T-cell (primary cell): ENCODE data around the gene TMEM255B. TPM values are rescaled to one million over a fixed set of nuclear protein-coding genes. Genes with fewer than 3 reads are reported as not detected.
"Not testable (repeated sequence)": the region's sequence is repeated elsewhere in the genome, so short reads cannot be mapped to it uniquely, and the experiment has no call there.

ENCODE experiments used
- ATAC-seq, 4 experiments: fragments of 200-7000 bp in 3 of 4; fragments of 150-1000 bp in 1 of 4; cut with Tn5 transposase; replicated peaks in 1 of 4; 1 replicate in 3 of 4; 2 replicates in 1 of 4; pipeline ENCODE4 v1.10.0; 2021; ENCODE audit warnings: moderate library complexity in 3 of 4, mild to moderate bottlenecking in 2 of 4, moderate number of reproducible peaks in 1 of 4
- CTCF ChIA-PET, 2 donors: fragments of 300-600 bp; sonication (Branson Sonifier 250); formaldehyde crosslinking; loops; one replicate each; lab custom pipeline; 2022; ENCODE audit warnings: antibody characterized with exemption in 2 of 2; lab: Charles Lee
- POLR2A ChIA-PET, 2 donors: fragments of 300-600 bp; sonication (Branson Sonifier 250); formaldehyde crosslinking; loops; one replicate each; lab custom pipeline; 2022; ENCODE audit warnings: antibody characterized with exemption in 2 of 2; lab: Charles Lee
- DNase-seq, 35 experiments: peaks; one replicate each; pipeline versions ENCODE4 v3.0.0 to v3.0.0-alpha.2; 2013 to 2023
- H3K27ac ChIP-seq: one replicate; pipeline ENCODE4 v1.5.1; 2013; ENCODE audit warnings: low read length
- H3K27me3 ChIP-seq, 2 experiments: replicated peaks in 1 of 2; 1 replicate in 1 of 2; 2 replicates in 1 of 2; pipeline versions ENCODE4 v1.6.1 to v1.7.0; 2013; ENCODE audit warnings: low read length in 1 of 2, mixed read lengths in 1 of 2; ENCODE audit not compliant: control insufficient read depth in 2 of 2, insufficient read depth in 2 of 2; ENCODE audit errors: extremely low read depth in 1 of 2
- H3K36me3 ChIP-seq, 2 donors: 1 replicate in 1 of 2; 2 replicates in 1 of 2; pipeline versions ENCODE4 v1.6.1 to v1.7.0; 2013; ENCODE audit warnings: low read length in 1 of 2; ENCODE audit not compliant: control insufficient read depth in 2 of 2, insufficient read depth in 1 of 2; ENCODE audit errors: extremely low read depth in 1 of 2
- H3K4me1 ChIP-seq, 2 experiments: 1 replicate in 1 of 2; 2 replicates in 1 of 2; pipeline versions ENCODE4 v1.6.1 to v1.7.0; 2013; ENCODE audit warnings: low read length in 2 of 2, mixed read lengths in 1 of 2; ENCODE audit not compliant: insufficient read depth in 2 of 2, control insufficient read depth in 1 of 2; ENCODE audit errors: extremely low read depth in 1 of 2
- H3K4me3 ChIP-seq, 2 donors: 1 replicate in 1 of 2; 2 replicates in 1 of 2; pipeline versions ENCODE4 v1.5.1 to v1.7.0; 2013; ENCODE audit warnings: mild to moderate bottlenecking in 2 of 2, low read length in 1 of 2, moderate library complexity in 1 of 2; ENCODE audit not compliant: control insufficient read depth in 1 of 2; ENCODE audit errors: extremely low read depth in 1 of 2
- H3K9me3 ChIP-seq: 2 replicates; pipeline ENCODE4 v1.7.0; 2013
- H3K27ac Mint-ChIP-seq, 2 donors: one replicate each; pipeline ENCODE4 v1.8.0; 2020 to 2021; ENCODE audit warnings: mild to moderate bottlenecking in 2 of 2, mixed read lengths in 2 of 2
- H3K27me3 Mint-ChIP-seq, 2 donors: one replicate each; pipeline ENCODE4 v1.8.0; 2021 to 2022; ENCODE audit warnings: mixed read lengths in 2 of 2
- H3K36me3 Mint-ChIP-seq: one replicate; pipeline ENCODE4 v1.8.0; 2021; ENCODE audit warnings: mixed read lengths
- H3K4me1 Mint-ChIP-seq, 3 donors: one replicate each; pipeline ENCODE4 v1.8.0; 2020 to 2022; ENCODE audit warnings: mixed read lengths in 3 of 3, mild to moderate bottlenecking in 1 of 3
- H3K4me3 Mint-ChIP-seq, 3 donors: one replicate each; pipeline ENCODE4 v1.8.0; 2020 to 2022; ENCODE audit warnings: mild to moderate bottlenecking in 3 of 3, mixed read lengths in 3 of 3, moderate library complexity in 3 of 3
- H3K9me3 Mint-ChIP-seq, 3 donors: one replicate each; pipeline ENCODE4 v1.8.0; 2020 to 2022; ENCODE audit warnings: mixed read lengths in 3 of 3
- WGBS: methylation state at CpG from one replicate; pipeline ENCODE4 v1.1.5; 2013; ENCODE audit warnings: missing lambda C conversion rate; ENCODE audit not compliant: insufficient coverage; 5-methylcytosine and 5-hydroxymethylcytosine counted together
- total RNA-seq, 35 experiments: library from RNA in 6 of 35; stranded (reverse) in 6 of 35; fragments of 120-200 nt in 1 of 35; gene quantifications; one replicate each; pipeline versions ENCODE4 v1.2.1 to v1.2.4 and lab custom pipeline; 2013 to 2026

The TMEM255B gene
- total RNA-seq, 5 donors from 2014 or later (not counting 1 experiment from before 2014, with no cell fraction given): 0.76 to 1.2 (median 0.89) TPM

- no peaks in the 10 kb centered on the region for H3K9me3 Mint-ChIP-seq
- Histone ChIP-seq H3K4me1 (no peaks in the 10 kb centered on the region), H3K9me3 (no peaks in the 10 kb centered on the region), H3K4me3 (no peak overlapping the region), H3K36me3 (peaks cover 0 to 3% of the 10 kb centered on the region in 2 donors), H3K27ac (no peak overlapping the region), H3K27me3 (peaks cover 0 to 2% of the 10 kb centered on the region in 2 experiments)
- 89% methylated on average over 13 of the region's 16 CpGs for WGBS
- peaks cover 0 to 1% (median 0%) of the 10 kb centered on the region in 3 donors for H3K4me1 Mint-ChIP-seq
- peaks cover 13% of the 10 kb centered on the region for H3K36me3 Mint-ChIP-seq
- ATAC-seq (no peak), DNase-seq (no peak)
- H3K27me3 Mint-ChIP-seq: no peaks in the 10 kb centered on the region
- no peak overlapping the region for H3K4me3 Mint-ChIP-seq
- POLR2A ChIA-PET: interaction anchor here in 1 of 2 donors (0.6 kb wide), 1 partner anchor 190 kb away, joined by 3 read pairs; no protein-coding TSS in a partner anchor
- CTCF ChIA-PET: no interaction called here
- no peak overlapping the region for H3K27ac Mint-ChIP-seq
Observed at GRCh38 chr13:113825841-113826240, 66.8 kb downstream of the TMEM255B start.

DNA sequence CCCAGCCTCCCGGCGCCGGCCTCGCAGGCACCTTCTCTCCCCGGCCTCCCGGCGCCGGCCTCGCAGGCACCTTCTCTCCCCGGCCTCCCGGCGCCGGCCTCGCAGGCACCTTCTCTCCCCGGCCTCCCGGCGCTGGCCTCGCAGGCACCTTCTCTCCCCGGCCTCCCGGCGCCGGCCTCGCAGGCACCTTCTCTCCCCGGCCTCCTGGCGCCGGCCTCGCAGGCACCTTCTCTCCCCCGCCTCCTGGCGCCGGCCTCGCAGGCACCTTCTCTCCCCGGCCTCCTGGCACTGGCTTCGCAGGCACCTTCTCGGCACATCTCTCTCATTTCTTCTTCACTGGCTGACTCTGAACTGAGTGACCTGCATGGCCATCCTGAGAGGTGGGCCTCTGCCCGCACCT, 67.4 kb downstream of the TMEM255B start:
- H3K36me3 ChIP-seq, DNase-seq, H3K4me1 ChIP-seq, H3K27ac Mint-ChIP-seq, H3K27me3 Mint-ChIP-seq, H3K9me3 ChIP-seq, H3K9me3 Mint-ChIP-seq, ATAC-seq, H3K4me3 ChIP-seq, H3K4me1 Mint-ChIP-seq, H3K27ac ChIP-seq, H3K4me3 Mint-ChIP-seq, POLR2A ChIA-PET, CTCF ChIA-PET, H3K27me3 ChIP-seq: not testable (repeated sequence)
- 92% methylated on average over 9 of the region's 35 CpGs for WGBS
- peaks cover 13% of the 10 kb centered on the region for H3K36me3 Mint-ChIP-seq

- CTCF ChIA-PET: no interaction called here
Observed at GRCh38 chr13:113827021-113827420, 68.0 kb downstream of the TMEM255B start.

DNA sequence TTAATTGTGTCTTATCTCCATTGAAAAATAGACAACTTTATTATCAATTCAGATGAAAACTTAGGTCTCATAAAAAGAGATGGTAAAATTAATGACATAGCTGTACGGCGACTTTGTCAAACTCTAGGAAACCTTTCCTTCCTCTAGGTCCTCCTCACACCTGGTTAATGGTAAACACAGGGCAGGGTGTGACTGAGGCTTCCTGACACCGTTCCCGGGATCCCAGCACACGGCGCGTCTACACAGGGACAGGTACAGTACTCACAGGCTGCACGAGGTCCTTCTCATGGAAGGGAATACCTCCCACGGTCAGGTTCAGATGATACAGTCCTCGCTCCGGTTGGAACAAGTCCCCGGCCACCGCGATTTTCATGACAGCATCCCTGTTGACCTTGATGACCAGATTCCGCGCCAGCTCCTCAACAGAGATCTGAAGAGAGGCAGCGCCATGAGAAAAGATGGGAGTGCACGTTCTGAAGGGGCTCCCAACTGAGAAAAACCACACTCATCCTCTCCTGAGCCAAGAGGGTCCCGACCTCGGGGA, 69.3 kb downstream of the TMEM255B start:
- ATAC-seq (no peak), DNase-seq (no peak)
- Histone ChIP-seq H3K36me3 (no peaks in the 10 kb centered on the region), H3K27me3 (peaks cover 0 to 2% of the 10 kb centered on the region in 2 experiments), H3K27ac (no peak overlapping the region), H3K9me3 (no peaks in the 10 kb centered on the region), H3K4me3 (no peak overlapping the region), H3K4me1 (no peaks in the 10 kb centered on the region)
- ChIA-PET CTCF (no interaction called here), POLR2A (no interaction called here)
- no peak overlapping the region for H3K4me3 Mint-ChIP-seq
- H3K36me3 Mint-ChIP-seq: peaks cover 13% of the 10 kb centered on the region
- H3K4me1 Mint-ChIP-seq: no peaks in the 10 kb centered on the region
- 95% methylated on average over 16 of the region's 20 CpGs for WGBS
- no peaks in the 10 kb centered on the region for H3K27me3 Mint-ChIP-seq
- no peak overlapping the region for H3K27ac Mint-ChIP-seq
- H3K9me3 Mint-ChIP-seq: no peaks in the 10 kb centered on the region

More at GRCh38 chr13:113827021-113827420, 68.0 kb downstream of the TMEM255B start:
- Histone ChIP-seq H3K27ac (no peak overlapping the region), H3K36me3 (peaks cover 0 to under 1% of the 10 kb centered on the region in 2 donors), H3K27me3 (peaks cover 0 to 2% of the 10 kb centered on the region in 2 experiments), H3K4me3 (no peak overlapping the region), H3K9me3 (no peaks in the 10 kb centered on the region), H3K4me1 (no peaks in the 10 kb centered on the region)
- Mint-ChIP-seq H3K4me3 (no peak overlapping the region), H3K27ac (no peak overlapping the region), H3K9me3 (no peaks in the 10 kb centered on the region), H3K27me3 (no peaks in the 10 kb centered on the region), H3K4me1 (no peaks in the 10 kb centered on the region), H3K36me3 (peaks cover 13% of the 10 kb centered on the region)
- no peak for ATAC-seq
- POLR2A ChIA-PET: no interaction called here
- WGBS: 96% methylated on average over 11 of the region's 19 CpGs
- no peak for DNase-seq

DNA sequence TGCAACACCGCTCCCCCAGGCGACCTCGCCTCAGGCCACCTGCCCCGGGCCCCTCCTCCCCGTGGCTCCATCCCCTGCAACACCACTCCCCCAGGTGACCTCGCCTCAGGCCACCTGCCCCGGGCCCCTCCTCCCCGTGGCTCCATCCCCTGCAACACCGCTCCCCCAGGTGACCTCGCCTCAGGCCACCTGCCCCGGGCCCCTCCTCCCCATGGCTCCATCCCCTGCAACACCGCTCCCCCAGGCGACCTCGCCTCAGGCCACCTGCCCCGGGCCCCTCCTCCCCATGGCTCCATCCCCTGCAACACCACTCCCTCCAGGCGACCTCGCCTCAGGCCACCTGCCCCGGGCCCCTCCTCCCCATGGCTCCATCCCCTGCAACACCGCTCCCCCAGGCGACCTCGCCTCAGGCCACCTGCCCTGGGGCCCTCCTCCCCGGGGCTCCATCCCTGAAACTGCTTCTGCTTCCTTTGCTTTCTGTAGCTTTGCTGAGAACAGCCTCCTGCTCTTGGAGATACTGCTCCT, 71.5 kb downstream of the TMEM255B start:
- H3K9me3 ChIP-seq, CTCF ChIA-PET, H3K4me3 Mint-ChIP-seq, H3K36me3 ChIP-seq, ATAC-seq, H3K4me1 ChIP-seq, H3K27ac ChIP-seq, H3K4me1 Mint-ChIP-seq, H3K27me3 Mint-ChIP-seq, H3K27me3 ChIP-seq, H3K4me3 ChIP-seq, DNase-seq, H3K27ac Mint-ChIP-seq, H3K9me3 Mint-ChIP-seq, POLR2A ChIA-PET: not testable (repeated sequence)
- H3K36me3 Mint-ChIP-seq: peaks cover 11% of the 10 kb centered on the region
- WGBS: 83% methylated on average over 7 of the region's 22 CpGs

DNA sequence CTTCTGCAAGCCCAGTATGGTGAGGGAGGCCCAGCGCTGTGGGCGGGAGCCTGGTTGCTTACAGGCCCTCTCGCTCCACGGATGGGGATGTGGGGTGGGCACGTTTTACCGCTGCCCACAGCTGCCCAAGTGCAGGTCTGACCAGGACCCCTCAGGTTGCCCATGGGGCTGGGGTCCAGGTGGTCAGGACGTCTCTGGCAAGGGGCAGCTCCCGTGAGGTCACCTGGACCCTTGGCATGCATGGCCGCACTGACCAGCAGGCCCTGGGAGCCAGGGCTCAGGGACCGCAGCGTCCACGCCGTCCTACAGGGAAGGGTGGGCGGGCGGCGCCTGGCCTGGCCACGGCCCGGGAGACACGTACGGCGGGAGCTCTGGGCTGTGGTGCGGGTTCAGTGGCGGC, 72.0 kb downstream of the TMEM255B start:
- H3K36me3 ChIP-seq: peaks cover 0 to 5% of the 10 kb centered on the region in 2 donors
- POLR2A ChIA-PET: no interaction called here
- H3K27me3 Mint-ChIP-seq: no peaks in the 10 kb centered on the region
- no peak overlapping the region for H3K27ac ChIP-seq
- DNase-seq (no peak), ATAC-seq (no peak)
- H3K4me3 ChIP-seq: no peak overlapping the region
- CTCF ChIA-PET: no interaction called here
- 96% methylated on average over 20 of the region's 23 CpGs for WGBS
- H3K4me1 ChIP-seq: no peaks in the 10 kb centered on the region
- H3K36me3 Mint-ChIP-seq: peaks cover 9% of the 10 kb centered on the region
- H3K27me3 ChIP-seq: peaks cover 0 to 5% of the 10 kb centered on the region in 2 experiments
- H3K4me3 Mint-ChIP-seq: no peak overlapping the region
- no peak overlapping the region for H3K27ac Mint-ChIP-seq
- H3K4me1 Mint-ChIP-seq: no peaks in the 10 kb centered on the region
- H3K9me3 ChIP-seq: no peaks in the 10 kb centered on the region
- H3K9me3 Mint-ChIP-seq: no peaks in the 10 kb centered on the region
